Measurements from ENCODE around the gene PRKCQ. TPM values are rescaled to one million over a fixed set of nuclear protein-coding genes. Genes with fewer than 3 reads are reported as not detected.

PRKCQ gene
- total RNA-seq, 1 experiment from 2014 or later: 12.1 TPM

DNA sequence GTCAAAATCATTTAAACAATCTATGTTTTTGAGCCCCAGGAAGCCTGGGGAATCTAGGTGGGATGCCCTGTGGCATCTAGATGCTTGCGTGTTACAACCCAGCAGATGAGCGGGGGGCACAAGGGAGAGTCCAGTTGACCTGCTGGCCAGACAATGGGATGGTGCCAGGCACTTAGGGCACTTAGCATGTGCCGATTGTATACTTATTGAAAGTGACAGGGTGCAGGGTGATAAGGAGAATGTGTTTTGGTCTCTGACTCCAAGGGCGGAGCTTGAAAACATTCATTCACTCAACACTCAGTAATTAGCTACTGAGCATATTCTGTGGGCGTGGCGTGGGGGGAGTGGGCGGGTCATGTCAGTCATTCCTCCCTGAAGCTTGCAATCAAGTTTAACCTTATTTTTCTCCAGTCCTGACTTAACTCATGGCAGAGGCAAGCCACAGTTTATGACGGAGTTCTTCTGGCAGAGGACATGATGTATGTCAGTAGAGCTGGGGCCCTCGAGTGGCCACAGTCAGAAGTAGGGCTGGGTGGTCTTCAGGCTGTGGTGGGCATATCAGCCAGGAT lies 115.1 kb downstream of the PRKCQ start:
- no peak for DNase-seq
- H3K4ac ChIP-seq (ENCODE audit: low read depth, low read length): no peak overlapping the region
- H2AFZ ChIP-seq (ENCODE audit: low read length): no peak overlapping the region
- H3K9me3 ChIP-seq (ENCODE audit: control insufficient read depth, low read depth, low read length): no peaks in the 10 kb centered on the region
- TF ChIP-seq, protein P1, sequence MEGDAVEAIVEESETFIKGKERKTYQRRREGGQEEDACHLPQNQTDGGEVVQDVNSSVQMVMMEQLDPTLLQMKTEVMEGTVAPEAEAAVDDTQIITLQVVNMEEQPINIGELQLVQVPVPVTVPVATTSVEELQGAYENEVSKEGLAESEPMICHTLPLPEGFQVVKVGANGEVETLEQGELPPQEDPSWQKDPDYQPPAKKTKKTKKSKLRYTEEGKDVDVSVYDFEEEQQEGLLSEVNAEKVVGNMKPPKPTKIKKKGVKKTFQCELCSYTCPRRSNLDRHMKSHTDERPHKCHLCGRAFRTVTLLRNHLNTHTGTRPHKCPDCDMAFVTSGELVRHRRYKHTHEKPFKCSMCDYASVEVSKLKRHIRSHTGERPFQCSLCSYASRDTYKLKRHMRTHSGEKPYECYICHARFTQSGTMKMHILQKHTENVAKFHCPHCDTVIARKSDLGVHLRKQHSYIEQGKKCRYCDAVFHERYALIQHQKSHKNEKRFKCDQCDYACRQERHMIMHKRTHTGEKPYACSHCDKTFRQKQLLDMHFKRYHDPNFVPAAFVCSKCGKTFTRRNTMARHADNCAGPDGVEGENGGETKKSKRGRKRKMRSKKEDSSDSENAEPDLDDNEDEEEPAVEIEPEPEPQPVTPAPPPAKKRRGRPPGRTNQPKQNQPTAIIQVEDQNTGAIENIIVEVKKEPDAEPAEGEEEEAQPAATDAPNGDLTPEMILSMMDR (conservative IDR thresholded peaks at IDR 0.05): no peak
- no peak overlapping the region for H3K56ac ChIP-seq (ENCODE audit: insufficient read length, low read depth, low read length)
- no peak overlapping the region for H3K9ac ChIP-seq (ENCODE audit: extremely low read depth, insufficient read length, low read length)
- H3K4me1 ChIP-seq (ENCODE audit: insufficient read depth, low read length): no peaks in the 10 kb centered on the region; the same call in 1 of the 2 replicates
- no peak overlapping the region for H3T11ph ChIP-seq (ENCODE audit: low read length)
- H3K79me2 ChIP-seq (ENCODE audit: insufficient read depth, low read length): no peaks in the 10 kb centered on the region
- no peaks in the 10 kb centered on the region for H4K20me1 ChIP-seq (ENCODE audit: control insufficient read depth, insufficient read depth, insufficient read length)
- peak overlapping the region in 1 of 3 experiments; percentile 76; a peak in 1 of 7 replicates for H3K27ac Mint-ChIP-seq
- H2BK15ac ChIP-seq (ENCODE audit: low read depth, low read length): no peak overlapping the region
- no peak overlapping the region for H4K5ac ChIP-seq (ENCODE audit: insufficient read length, low read depth, low read length)
- H3K79me1 ChIP-seq (ENCODE audit: insufficient read depth, low read depth, low read length, poor library complexity, severe bottlenecking): no peaks in the 10 kb centered on the region
- peaks cover 4 to 5% of the 10 kb centered on the region in 2 experiments; a peak in 4 of 5 replicates for H3K9me3 Mint-ChIP-seq
- H3K27me3 Mint-ChIP-seq (ENCODE audit: low read depth): no peaks in the 10 kb centered on the region
- no peaks in the 10 kb centered on the region for H3K23me2 ChIP-seq (ENCODE audit: insufficient read length, low read depth, low read length, poor library complexity, severe bottlenecking)
- H2BK12ac ChIP-seq (ENCODE audit: insufficient read length, low read depth, low read length): no peak overlapping the region
- H2BK120ac ChIP-seq (ENCODE audit: low read depth, low read length, poor library complexity, severe bottlenecking): no peak overlapping the region
- no peak overlapping the region for H4K8ac ChIP-seq (replicated peaks; ENCODE audit: insufficient read length, low read depth, low read length)
- no peak overlapping the region for H3K14ac ChIP-seq (ENCODE audit: insufficient read depth, low read length)
- no peak overlapping the region for H2BK20ac ChIP-seq (ENCODE audit: low read depth, low read length, poor library complexity, severe bottlenecking)
- H3K23ac ChIP-seq (ENCODE audit: insufficient read length, low read depth, low read length): no peak overlapping the region
- no CpG with 5 or more reads among the region's 9 CpGs for WGBS (ENCODE audit: extremely low coverage, insufficient read length, low lambda C conversion rate)
- no peak overlapping the region for H3K27ac ChIP-seq (ENCODE audit: insufficient read length, low read depth, low read length)
- H3K27me3 ChIP-seq (ENCODE audit: insufficient read depth, low read length): no peaks in the 10 kb centered on the region
- H2BK5ac ChIP-seq (ENCODE audit: insufficient read length, low read length): no peak overlapping the region
- no peak overlapping the region for H2AK5ac ChIP-seq (ENCODE audit: insufficient read length, low read length)
- H3K4me3 Mint-ChIP-seq: no peak overlapping the region
- H3K36me3 Mint-ChIP-seq (ENCODE audit: insufficient read depth in 1 of 3, low read depth in 3 of 3): peaks cover 16 to 26% (median 19%) of the 10 kb centered on the region in 3 experiments
- H3K4me2 ChIP-seq (ENCODE audit: insufficient read depth, insufficient read length, low read length): no peak overlapping the region
- no peak overlapping the region for H4K91ac ChIP-seq (ENCODE audit: insufficient read length, low read depth, low read length)
- no peak overlapping the region for H3K18ac ChIP-seq (ENCODE audit: insufficient read length, low read depth, low read length)
- H3K4me1 Mint-ChIP-seq: peaks cover 9 to 10% of the 10 kb centered on the region in 2 experiments
